H1 (cell line): ENCODE data around the gene MAGOH.

Source experiments
- BRCA1 ChIP-seq: IDR thresholded peaks from 2 replicates; pipeline ENCODE4 v1.6.1; 2012; ENCODE audit warnings: low read depth, low read length, improper control_type of control experiment
- CBX5 ChIP-seq: fragments of 300-800, 300-1000 bp; sonication (generic); IDR thresholded peaks from 2 replicates; pipeline ENCODE4 v1.7.1; 2016; ENCODE audit warnings: antibody characterized with exemption, low read length, low read depth
- CHD2 ChIP-seq: IDR thresholded peaks from 2 replicates; pipeline ENCODE4 v1.6.1; 2012; ENCODE audit warnings: low read length, improper control_type of control experiment
- CTCF ChIP-seq, 3 experiments: IDR thresholded peaks; 1 replicate in 2 of 3; 2 replicates in 1 of 3; pipeline versions ENCODE4 v1.5.1 to v1.6.1; 2011; ENCODE audit warnings: low read length in 3 of 3, mild to moderate bottlenecking in 3 of 3, inconsistent platforms in 2 of 3, low read depth in 1 of 3, moderate library complexity in 1 of 3; ENCODE audit not compliant: insufficient read depth in 1 of 3; ENCODE audit errors: control extremely low read depth in 1 of 3
- EP300 ChIP-seq, 2 experiments: IDR thresholded peaks; 1 replicate in 1 of 2; 2 replicates in 1 of 2; pipeline ENCODE4 v1.6.1; 2011 to 2012; ENCODE audit warnings: low read depth in 2 of 2, low read length in 2 of 2, mild to moderate bottlenecking in 2 of 2, borderline replicate concordance in 1 of 2, inconsistent platforms in 1 of 2, moderate library complexity in 1 of 2
- KDM5A ChIP-seq: fragments of 200-600 bp; IDR thresholded peaks from 2 replicates; pipeline ENCODE4 v1.7.1; 2012; ENCODE audit warnings: mild to moderate bottlenecking, low read length, inconsistent platforms, mixed read lengths
- MAX ChIP-seq: IDR thresholded peaks from 2 replicates; pipeline ENCODE4 v1.6.1; 2012; ENCODE audit warnings: inconsistent platforms
- NRF1 ChIP-seq: IDR thresholded peaks from 2 replicates; pipeline ENCODE4 v1.6.1; 2011; ENCODE audit warnings: mild to moderate bottlenecking, low read depth, low read length, improper control_type of control experiment
- POLR2A ChIP-seq, 2 experiments: IDR thresholded peaks; 1 replicate in 1 of 2; 2 replicates in 1 of 2; pipeline ENCODE4 v1.6.1; 2011; ENCODE audit warnings: low read depth in 2 of 2, low read length in 2 of 2, mild to moderate bottlenecking in 2 of 2; ENCODE audit errors: control extremely low read depth in 1 of 2
- POLR2AphosphoS5 ChIP-seq: IDR thresholded peaks from 2 replicates; pipeline ENCODE4 v1.6.1; 2011; ENCODE audit warnings: low read depth, low read length
- RFX5 ChIP-seq: IDR thresholded peaks from 2 replicates; pipeline ENCODE4 v1.6.1; 2011; ENCODE audit warnings: low read depth, low read length, improper control_type of control experiment, borderline replicate concordance
- SIN3A ChIP-seq, 2 experiments: IDR thresholded peaks in 1 of 2; conservative IDR thresholded peaks in 1 of 2; 2 replicates each; pipeline ENCODE4 v1.6.1; 2011 to 2012; ENCODE audit warnings: low read length in 2 of 2, improper control_type of control experiment in 1 of 2, low read depth in 1 of 2, mild to moderate bottlenecking in 1 of 2
- SUZ12 ChIP-seq: fragments of 200-600 bp; sonication (generic); IDR thresholded peaks from 2 replicates; pipeline ENCODE4 v1.6.1; 2012; ENCODE audit warnings: mild to moderate bottlenecking, inconsistent platforms, low read length, moderate library complexity, mixed read lengths
- TEAD4 ChIP-seq: IDR thresholded peaks from 2 replicates; pipeline ENCODE4 v1.6.1; 2012; ENCODE audit warnings: low read depth, low read length, inconsistent platforms, mixed read lengths

- TF ChIP-seq SUZ12 (no peak), MAX (no peak), POLR2A (IDR thresholded peaks at IDR 0.05; ENCODE audit: control extremely low read depth in 1 of 2, low read depth in 2 of 2, low read length in 2 of 2) (no peak), CTCF (IDR thresholded peaks at IDR 0.05; ENCODE audit: control extremely low read depth in 1 of 3, insufficient read depth in 1 of 3, low read depth in 1 of 3, low read length in 3 of 3) (no peak), SIN3A (conservative IDR thresholded peaks at IDR 0.05 in 1 of 2, IDR thresholded peaks at IDR 0.05 in 1 of 2; ENCODE audit: low read depth in 1 of 2, low read length in 2 of 2) (no peak), POLR2AphosphoS5 (no peak), KDM5A (no peak), NRF1 (no peak), CHD2 (no peak), BRCA1 (no peak), CBX5 (no peak), RFX5 (no peak), EP300 (IDR thresholded peaks at IDR 0.05; ENCODE audit: borderline replicate concordance in 1 of 2, low read depth in 2 of 2, low read length in 2 of 2) (no peak), TEAD4 (no peak)
Observed at GRCh38 chr1:53281133-53281532, 42.8 kb upstream of the MAGOH start.
